Measurements from ENCODE around the gene IFIT5.
A peak's percentile ranks its signal among the peaks of the same experiment; 100 is the strongest.
"Not testable (repeated sequence)": the region's sequence is repeated elsewhere in the genome, so short reads cannot be mapped to it uniquely, and the experiment has no call there.

IFIT5 gene

DNA sequence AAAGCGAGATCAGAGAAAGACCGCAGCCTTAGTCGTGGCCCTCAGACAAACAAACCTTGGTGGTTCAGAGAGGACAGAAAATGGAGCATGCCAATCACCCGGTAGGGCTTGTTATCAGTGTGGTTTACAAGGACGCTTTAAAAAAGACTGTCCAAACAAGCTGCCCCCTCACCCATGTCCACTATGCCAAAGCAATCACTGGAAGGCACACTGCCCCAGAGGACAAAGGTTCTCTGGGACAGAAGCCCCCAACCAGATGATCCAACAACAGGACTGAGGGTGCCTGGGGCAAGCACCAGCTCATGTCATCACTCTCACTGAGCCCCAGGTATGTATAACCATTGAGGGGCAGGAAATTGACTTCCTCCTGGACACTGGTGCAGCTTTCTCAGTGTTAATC, 5.1 kb upstream of the IFIT5 start:
- ATAC-seq, H3K9me3 Mint-ChIP-seq: not testable (repeated sequence)

DNA sequence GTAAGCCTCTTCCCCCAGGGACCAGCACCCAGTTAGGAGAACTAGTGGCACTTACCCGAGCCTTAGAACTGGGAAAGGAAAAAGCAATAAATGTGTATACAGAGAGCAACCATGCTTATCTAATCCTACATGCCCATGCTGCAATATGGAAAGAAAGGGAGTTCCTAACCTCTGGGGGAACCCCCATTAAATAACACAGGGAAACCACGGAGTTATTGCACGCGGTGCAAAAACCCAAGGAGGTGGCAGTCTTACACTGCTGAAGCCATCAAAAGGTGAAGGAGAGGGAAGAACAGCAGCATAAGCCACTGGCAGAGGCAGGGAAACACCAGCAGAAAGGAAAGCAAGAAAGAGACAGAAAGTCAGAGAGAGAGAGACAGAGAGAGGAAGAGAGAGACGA, 3.8 kb upstream of the IFIT5 start:
- not testable (repeated sequence) for H3K4me3 Mint-ChIP-seq; ATAC-seq; DNase-seq; H3K27ac Mint-ChIP-seq; H3K27me3 Mint-ChIP-seq; H3K36me3 Mint-ChIP-seq (ENCODE audit: low read depth); H3K9me3 Mint-ChIP-seq
- H3K4me1 Mint-ChIP-seq = peaks cover 33% of the 10 kb centered on the region

More for the DNA sequence above, 5.1 kb upstream of the IFIT5 start:
- not testable (repeated sequence) for H3K27ac Mint-ChIP-seq; H3K4me3 Mint-ChIP-seq; DNase-seq; H3K27me3 Mint-ChIP-seq; H3K36me3 Mint-ChIP-seq (ENCODE audit: low read depth)
- peaks cover 29% of the 10 kb centered on the region for H3K4me1 Mint-ChIP-seq

DNA sequence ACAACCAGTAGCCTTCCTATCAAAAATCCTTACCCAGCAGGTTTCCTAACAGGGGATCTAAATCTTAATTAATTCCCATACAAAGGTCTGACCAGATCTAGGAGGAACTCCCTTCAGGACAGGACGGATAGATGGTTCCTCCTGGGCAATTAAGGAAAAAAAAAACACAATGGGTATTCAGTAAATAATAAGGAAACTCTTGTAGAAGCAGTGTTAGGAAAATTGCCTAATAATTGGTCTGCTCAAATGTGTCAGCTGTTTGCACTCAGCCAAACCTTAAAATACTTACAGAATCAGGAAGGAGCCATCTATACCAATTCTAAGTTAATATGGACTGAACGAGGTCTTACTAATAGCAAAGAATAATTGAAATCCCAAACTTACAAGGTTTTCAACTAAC, 3.2 kb upstream of the IFIT5 start:
- not testable (repeated sequence) for ATAC-seq, H3K4me3 Mint-ChIP-seq, H3K27ac Mint-ChIP-seq, H3K9me3 Mint-ChIP-seq, DNase-seq, H3K27me3 Mint-ChIP-seq
- peaks cover 39% of the 10 kb centered on the region for H3K4me1 Mint-ChIP-seq
- peaks cover 11% of the 10 kb centered on the region for H3K36me3 Mint-ChIP-seq (ENCODE audit: low read depth)

DNA sequence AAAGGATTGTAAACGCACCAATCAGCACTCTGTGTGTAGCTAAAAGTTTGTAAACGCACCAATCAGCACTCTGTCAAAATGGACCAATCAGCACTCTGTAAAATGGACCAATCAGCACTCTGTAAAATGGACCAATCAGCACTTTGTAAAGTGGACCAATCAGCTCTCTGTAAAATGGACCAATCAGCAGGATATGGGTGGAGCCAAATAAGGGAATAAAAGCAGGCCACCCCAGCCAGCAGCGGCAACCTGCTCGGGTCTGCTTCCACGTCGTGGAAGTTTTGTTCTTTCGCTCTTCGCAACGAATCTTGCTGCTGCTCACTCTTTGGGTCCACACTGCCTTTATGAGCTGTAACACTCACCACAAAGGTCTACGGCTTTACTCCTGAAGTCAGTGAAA, 2.1 kb upstream of the IFIT5 start:
- H3K27me3 Mint-ChIP-seq, H3K9me3 Mint-ChIP-seq, ATAC-seq: not testable (repeated sequence)
- Mint-ChIP-seq H3K36me3 (ENCODE audit: low read depth) (peaks cover 18% of the 10 kb centered on the region), H3K4me1 (peaks cover 49% of the 10 kb centered on the region), H3K27ac (peak overlapping the region; percentile 75), H3K4me3 (peak overlapping the region; percentile 63)
- DNase-seq = peak; percentile 42

DNA sequence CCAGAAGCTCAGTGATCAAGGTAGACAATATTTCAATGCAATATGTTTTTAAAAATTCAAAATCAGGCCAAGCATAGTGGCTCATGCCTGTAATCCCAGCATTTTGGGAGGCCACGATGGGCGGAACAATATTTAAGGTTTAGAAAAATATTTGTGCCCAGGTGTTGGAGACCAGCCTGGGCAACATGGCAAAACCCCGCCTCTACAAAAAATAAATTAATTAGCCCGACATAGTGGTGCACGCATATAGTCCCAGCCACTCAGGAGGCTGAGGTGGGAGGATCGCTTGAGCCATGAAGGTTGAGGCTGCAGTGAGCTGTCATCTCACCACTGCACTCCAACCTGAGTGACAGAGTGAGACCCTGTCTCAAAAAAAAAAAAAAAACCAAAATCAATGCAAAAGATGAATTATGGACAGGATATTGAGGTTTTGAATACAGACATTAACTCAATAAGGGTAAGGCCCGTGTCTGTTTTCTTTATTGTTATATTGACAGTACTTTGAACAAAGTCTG, 913 bp upstream of the IFIT5 start:
- H3K27me3 Mint-ChIP-seq = no peaks in the 10 kb centered on the region
- peak overlapping the region; percentile 89 for H3K27ac Mint-ChIP-seq
- ATAC-seq (no peak), DNase-seq (no peak)
- H3K36me3 Mint-ChIP-seq (ENCODE audit: low read depth) = peaks cover 24% of the 10 kb centered on the region
- H3K4me1 Mint-ChIP-seq = peaks cover 61% of the 10 kb centered on the region
- no peaks in the 10 kb centered on the region for H3K9me3 Mint-ChIP-seq
- H3K4me3 Mint-ChIP-seq = peak overlapping the region; percentile 86

DNA sequence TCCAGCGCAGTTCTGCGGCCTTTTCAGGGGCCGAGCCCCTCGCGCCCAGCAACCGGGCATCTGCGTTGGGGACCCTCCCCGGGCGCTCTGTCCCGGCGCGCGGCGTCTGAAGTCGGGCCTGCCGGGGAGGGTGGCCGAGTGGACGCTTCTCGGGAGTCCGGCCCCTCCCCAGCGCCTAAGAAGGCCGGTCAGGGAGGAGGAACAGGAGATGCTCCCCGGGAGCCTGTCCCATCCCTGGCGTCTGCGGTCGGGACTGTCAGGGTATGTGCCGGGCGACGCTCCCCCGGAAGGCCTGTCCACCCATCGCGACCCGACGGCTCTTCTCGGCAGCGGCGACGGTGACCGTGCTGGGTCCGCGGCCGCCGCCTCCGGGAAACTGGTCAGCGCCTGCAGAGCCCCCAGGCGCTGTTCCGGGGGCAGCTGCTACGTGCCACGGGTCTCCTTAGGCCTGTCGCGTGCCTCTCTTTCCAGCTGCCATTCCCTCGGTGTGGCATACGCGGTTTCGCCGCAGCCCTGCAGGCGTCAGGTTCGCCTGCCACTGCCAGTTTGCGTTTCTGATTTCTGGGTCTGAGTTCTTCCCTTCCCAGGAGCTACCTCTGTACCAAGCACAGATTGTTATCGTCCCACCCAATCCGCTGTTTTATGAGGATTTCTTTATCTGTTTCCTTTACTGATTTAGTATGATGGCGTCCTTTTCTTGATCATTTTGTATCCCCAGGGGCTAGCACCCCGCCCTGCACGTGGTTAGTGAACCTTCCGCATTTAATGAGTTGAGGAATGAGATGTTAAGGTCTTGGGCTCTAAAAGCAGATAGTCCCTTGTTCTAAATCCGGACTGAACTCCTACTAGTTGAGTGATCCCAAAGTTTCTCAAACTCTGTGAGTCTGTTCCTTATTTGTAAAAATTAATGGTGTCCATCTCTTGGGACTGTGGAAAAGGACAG, 782 bp downstream of the IFIT5 start:
- Mint-ChIP-seq H3K4me3 (peak overlapping the region; percentile 86), H3K27me3 (no peaks in the 10 kb centered on the region), H3K4me1 (peaks cover 71% of the 10 kb centered on the region), H3K27ac (peak overlapping the region; percentile 89), H3K9me3 (no peaks in the 10 kb centered on the region), H3K36me3 (ENCODE audit: low read depth) (peaks cover 28% of the 10 kb centered on the region)
- peak; percentile 40 for DNase-seq
- ATAC-seq = peak; percentile 45

DNA sequence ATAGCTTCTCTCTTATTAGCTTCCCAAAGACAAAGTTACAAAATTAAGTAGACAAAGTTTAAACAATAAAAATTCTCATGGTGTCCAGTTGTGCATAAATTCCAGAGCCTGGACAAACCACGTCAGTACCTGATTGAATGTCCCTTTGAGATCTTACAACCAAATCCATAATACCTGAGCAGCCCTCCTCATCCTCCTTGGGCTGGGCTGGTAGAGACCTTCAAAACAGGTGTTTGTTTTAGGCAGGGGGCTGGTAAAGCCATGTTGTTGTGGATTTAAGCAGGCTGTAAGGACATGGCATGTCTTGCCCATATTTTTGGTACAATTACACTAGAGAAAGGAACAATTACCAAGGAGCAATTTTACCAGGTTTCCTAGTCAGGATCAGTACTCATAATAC, 2.1 kb downstream of the IFIT5 start:
- peaks cover 62% of the 10 kb centered on the region for H3K4me1 Mint-ChIP-seq
- H3K36me3 Mint-ChIP-seq (ENCODE audit: low read depth) = peaks cover 33% of the 10 kb centered on the region
- peak overlapping the region; percentile 81 for H3K27ac Mint-ChIP-seq

DNA sequence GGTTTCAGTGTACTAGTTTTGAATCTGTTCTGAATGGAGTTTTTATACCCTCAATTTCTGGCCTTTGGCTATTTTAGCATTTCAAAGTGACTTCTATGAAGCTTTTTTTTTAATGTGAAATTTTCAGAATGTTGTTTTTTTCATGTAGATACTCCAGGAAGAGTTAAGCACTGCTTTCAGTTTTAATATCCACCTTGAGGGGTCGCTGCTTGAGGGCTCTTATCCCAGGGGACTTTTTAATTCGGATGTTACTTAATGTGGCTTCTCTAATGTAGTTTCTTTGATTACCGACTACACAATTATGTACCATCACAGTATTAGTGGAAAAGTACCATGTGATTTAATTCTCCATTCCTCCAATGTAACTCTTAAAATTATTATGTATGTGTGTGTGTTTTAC, 5.2 kb downstream of the IFIT5 start:
- H3K27ac Mint-ChIP-seq = no peak overlapping the region
- H3K9me3 Mint-ChIP-seq = no peaks in the 10 kb centered on the region
- H3K4me1 Mint-ChIP-seq = peaks cover 41% of the 10 kb centered on the region
- peaks cover 31% of the 10 kb centered on the region for H3K36me3 Mint-ChIP-seq (ENCODE audit: low read depth)
- no peak for ATAC-seq
- H3K27me3 Mint-ChIP-seq = no peaks in the 10 kb centered on the region
- no peak for DNase-seq
- peak overlapping the region; percentile 47 for H3K4me3 Mint-ChIP-seq

More for the DNA sequence above, 2.1 kb downstream of the IFIT5 start:
- DNase-seq (no peak), ATAC-seq (no peak)
- H3K4me3 Mint-ChIP-seq = peak overlapping the region; percentile 86
- no peaks in the 10 kb centered on the region for H3K9me3 Mint-ChIP-seq
- no peaks in the 10 kb centered on the region for H3K27me3 Mint-ChIP-seq

DNA sequence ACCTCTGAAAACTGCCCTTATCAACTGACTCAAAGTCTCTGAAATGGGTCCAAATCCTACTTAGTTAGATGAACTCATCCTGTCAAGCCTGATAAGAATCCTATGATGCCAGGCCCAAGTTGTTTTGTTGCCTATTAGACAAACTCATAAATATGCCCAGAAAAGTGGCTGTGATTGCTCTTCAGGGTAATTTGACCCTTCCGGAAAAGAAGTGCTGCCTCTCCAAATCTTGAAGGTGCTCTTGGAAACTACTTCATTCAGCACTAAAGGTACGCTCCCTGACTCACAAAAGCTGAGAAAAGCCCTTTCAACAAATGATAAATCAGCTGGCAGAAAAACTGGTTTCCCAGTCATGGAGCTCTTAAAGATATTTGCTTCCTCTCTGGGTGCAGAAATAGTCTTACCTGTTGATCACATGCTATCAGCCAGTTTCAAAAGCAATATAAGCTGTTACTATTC, 6.7 kb downstream of the IFIT5 start:
- H3K9me3 Mint-ChIP-seq = no peaks in the 10 kb centered on the region
- peaks cover 33% of the 10 kb centered on the region for H3K4me1 Mint-ChIP-seq
- no peaks in the 10 kb centered on the region for H3K27me3 Mint-ChIP-seq
- H3K4me3 Mint-ChIP-seq = no peak overlapping the region
- H3K27ac Mint-ChIP-seq = no peak overlapping the region
- no peak for DNase-seq
- ATAC-seq = no peak
- H3K36me3 Mint-ChIP-seq (ENCODE audit: low read depth) = peaks cover 23% of the 10 kb centered on the region

DNA sequence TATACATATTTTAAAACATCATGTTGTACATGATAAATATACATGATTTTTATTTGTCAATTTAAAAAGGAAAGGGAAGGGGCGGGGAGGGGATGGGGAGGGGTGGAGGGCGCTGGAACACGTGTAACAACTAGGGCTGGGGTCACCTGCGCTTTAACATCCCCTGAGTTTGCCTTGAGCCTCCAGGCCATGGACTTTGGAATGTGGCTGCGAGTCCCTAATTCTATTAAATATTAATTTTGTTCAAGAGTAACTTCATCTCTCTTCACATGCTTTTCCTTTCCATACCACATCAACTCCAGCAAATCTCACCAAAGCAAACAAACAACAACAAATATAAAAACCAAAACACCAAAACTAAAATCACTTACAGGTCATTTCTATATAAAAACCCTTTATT, 10.6 kb downstream of the IFIT5 start:
- H3K36me3 Mint-ChIP-seq (ENCODE audit: low read depth) = peaks cover 6% of the 10 kb centered on the region
- H3K9me3 Mint-ChIP-seq = no peaks in the 10 kb centered on the region
- H3K4me1 Mint-ChIP-seq = no peaks in the 10 kb centered on the region
- ATAC-seq (no peak), DNase-seq (no peak)
- no peak overlapping the region for H3K4me3 Mint-ChIP-seq
- H3K27me3 Mint-ChIP-seq = peaks cover 2% of the 10 kb centered on the region
- no peak overlapping the region for H3K27ac Mint-ChIP-seq

DNA sequence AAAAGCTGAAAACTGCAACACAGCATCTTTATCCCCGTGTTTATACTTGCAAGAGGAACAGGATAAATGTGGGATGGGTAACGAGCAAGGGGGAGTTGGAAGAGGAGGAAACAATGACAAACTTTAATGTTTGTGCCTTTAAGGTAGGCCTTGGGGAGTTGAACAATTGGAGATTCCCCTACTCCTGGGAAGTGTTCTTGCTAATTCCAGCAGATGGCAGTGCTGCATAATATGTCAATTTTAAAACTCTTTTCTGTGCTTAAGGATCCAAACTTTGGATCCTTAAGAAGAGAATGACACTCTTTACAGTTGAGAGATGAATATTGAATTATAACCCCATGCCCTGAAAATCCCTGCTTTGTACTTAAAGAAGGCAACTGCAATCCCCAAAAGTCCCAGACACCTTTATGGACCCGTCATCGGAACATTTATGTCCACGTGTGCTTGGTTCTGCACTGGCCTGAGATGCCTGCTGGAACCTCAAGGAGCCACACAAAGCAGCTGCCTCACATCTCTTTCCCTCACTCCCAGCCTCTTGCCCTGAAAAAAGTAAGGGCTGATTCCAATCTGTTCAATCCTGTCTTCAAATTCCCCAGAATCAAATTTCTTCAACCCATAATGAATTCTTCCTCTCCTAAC, 12.0 kb downstream of the IFIT5 start:
- DNase-seq = no peak
- Mint-ChIP-seq H3K27me3 (peaks cover 3% of the 10 kb centered on the region), H3K27ac (no peak overlapping the region), H3K36me3 (ENCODE audit: low read depth) (no peaks in the 10 kb centered on the region), H3K4me3 (no peak overlapping the region), H3K4me1 (no peaks in the 10 kb centered on the region), H3K9me3 (no peaks in the 10 kb centered on the region)
- no peak for ATAC-seq

DNA sequence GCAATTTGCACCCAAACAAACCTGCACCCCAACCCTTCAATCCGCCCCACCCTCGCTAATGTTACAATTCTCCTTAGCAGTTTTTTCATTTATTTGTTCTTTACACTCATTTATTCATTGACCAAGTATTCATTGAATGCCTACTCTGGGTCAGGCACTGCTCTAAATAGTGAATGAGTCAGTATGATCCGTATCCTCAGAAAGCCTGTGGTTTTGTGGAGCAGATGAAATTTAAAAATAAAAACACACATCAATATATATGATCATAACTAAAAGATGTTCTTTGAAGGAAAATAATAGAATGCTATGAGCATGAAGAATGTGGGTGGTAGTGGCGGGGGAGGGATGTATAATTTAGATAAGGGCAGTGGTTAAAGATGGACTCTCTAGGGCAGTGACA, 13.3 kb downstream of the IFIT5 start:
- H3K36me3 Mint-ChIP-seq (ENCODE audit: low read depth) = no peaks in the 10 kb centered on the region
- H3K9me3 Mint-ChIP-seq = no peaks in the 10 kb centered on the region
- DNase-seq (no peak), ATAC-seq (no peak)
- H3K27me3 Mint-ChIP-seq = peaks cover 3% of the 10 kb centered on the region
- no peak overlapping the region for H3K27ac Mint-ChIP-seq
- no peak overlapping the region for H3K4me3 Mint-ChIP-seq
- no peaks in the 10 kb centered on the region for H3K4me1 Mint-ChIP-seq

DNA sequence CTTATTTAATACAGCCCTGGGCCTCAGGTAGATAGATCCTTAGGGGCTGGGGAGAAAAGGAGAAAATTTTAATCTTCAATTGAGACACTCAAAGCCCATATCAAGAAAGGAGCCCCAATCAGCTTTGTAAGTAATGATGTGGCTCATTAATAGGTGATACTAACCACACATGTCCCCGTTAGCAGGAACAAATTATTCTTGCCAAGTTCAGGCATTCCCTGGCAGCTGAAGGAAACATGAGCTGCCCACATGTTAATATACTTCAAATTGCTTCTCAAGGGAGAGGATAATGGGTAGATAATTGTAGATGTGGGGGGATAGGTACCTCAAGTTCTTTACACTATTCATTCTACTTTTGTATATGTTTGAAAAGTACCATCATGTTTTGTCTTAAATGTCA, 14.5 kb downstream of the IFIT5 start:
- Mint-ChIP-seq H3K4me3 (no peak overlapping the region), H3K4me1 (no peaks in the 10 kb centered on the region), H3K27ac (no peak overlapping the region), H3K36me3 (ENCODE audit: low read depth) (no peaks in the 10 kb centered on the region), H3K27me3 (peaks cover 6% of the 10 kb centered on the region), H3K9me3 (no peaks in the 10 kb centered on the region)
- DNase-seq (no peak), ATAC-seq (no peak)

DNA sequence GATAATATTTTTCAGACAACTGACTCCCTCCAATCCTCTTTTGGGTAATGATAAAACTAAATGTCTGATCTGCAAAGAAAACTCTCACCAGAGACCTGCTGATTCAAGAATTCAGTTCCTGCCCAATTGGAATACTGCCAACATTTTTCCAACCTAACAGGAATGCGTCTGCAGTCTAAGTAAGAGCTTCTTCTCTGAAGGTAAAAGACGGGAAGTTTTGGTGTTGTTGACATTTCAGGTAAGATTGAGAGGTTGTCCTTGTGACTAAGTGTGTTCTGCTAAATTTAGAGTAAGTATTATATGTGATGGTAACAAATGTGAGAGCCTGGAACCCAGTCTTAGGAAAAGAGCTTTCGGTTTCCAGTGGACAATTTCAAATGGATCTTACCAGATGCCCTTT, 17.6 kb downstream of the IFIT5 start:
- Mint-ChIP-seq H3K27ac (no peak overlapping the region), H3K27me3 (peaks cover 11% of the 10 kb centered on the region), H3K4me1 (no peaks in the 10 kb centered on the region), H3K36me3 (ENCODE audit: low read depth) (no peaks in the 10 kb centered on the region), H3K9me3 (no peaks in the 10 kb centered on the region), H3K4me3 (no peak overlapping the region)
- DNase-seq = no peak
- no peak for ATAC-seq

DNA sequence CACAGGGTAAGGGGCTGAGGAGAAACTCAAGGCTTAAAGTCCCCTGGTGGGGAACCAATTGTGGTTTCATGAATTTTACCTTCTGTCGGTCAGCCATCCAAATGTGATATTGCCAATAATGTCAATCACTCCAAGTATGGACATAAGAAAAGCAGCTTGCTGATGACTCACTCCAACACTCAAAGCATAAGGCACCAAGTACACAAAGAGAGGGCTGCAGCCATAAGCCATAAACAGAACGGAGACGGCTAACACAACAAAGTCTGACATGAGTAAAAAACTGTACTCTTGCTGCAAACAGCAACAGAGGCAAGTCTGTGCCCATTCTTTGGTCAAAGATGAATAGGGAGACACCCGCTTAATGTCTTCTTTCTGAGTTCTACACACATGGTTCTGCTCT, 24.2 kb downstream of the IFIT5 start:
- Mint-ChIP-seq H3K27ac (no peak overlapping the region), H3K27me3 (peaks cover 17% of the 10 kb centered on the region), H3K9me3 (no peaks in the 10 kb centered on the region), H3K4me3 (no peak overlapping the region), H3K4me1 (no peaks in the 10 kb centered on the region), H3K36me3 (ENCODE audit: low read depth) (no peaks in the 10 kb centered on the region)
- DNase-seq = no peak
- no peak for ATAC-seq

Measured in activated naive CD8-positive, alpha-beta T cell treated with anti-CD3 and anti-CD28 coated beads, Interleukin-2, amount 50 U/mL, for 24 hours (primary cell).